Hepatic stellate cell (primary cell): ENCODE results near the gene SPEF2.

Source experiments
- DNase-seq: peaks from one replicate; pipeline ENCODE4 v3.0.0; 2011; ENCODE audit warnings: low spot score

SPEF2 gene

DNA sequence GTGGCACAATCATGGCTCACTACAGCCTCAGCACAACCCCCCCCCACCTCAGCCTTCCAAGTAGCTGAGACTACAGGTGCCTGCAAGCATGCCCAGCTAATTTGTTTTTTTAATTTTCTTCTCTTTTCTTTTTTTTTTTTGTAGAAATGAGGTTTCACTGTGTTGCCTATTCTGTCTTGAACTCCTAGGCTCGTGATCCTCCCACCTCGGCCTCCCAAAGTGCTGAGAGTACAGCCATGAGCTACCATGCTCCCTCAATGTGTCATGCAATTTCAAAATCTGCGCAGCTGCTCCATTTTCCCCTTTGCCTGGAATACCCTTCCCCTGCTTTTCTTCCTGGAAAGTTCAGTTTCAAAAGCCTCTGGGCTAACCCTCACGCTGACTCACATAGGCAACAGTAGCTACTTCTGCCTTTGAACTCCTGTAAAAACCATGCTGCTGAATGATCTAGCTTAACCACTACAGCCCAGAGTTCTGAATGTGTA is 168.0 kb downstream of the SPEF2 start:
- DNase-seq: no peak

GRCh38 chr5:35788724-35789123 is 171.1 kb downstream of the SPEF2 start:
- DNase-seq: no peak

- DNase-seq: peak; percentile 23
Measured at GRCh38 chr5:35789732-35790456, 172.2 kb downstream of the SPEF2 start.

DNA sequence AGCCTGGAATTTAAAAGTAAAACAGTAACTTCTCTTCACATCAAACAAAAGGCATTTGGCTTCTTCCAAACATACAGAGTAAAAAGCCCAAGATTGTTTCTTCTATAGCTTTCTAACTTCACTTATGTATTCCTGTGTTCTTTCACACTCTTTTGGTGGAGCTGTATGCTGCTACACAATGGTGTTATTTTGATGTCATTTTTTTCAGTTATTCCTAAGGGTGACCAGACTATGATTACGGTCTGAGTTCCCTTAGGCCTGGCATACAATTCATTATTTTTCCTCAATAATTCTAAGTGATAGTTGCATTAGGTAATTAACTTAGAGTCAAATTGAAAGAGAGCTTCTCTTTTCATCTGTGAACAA is 172.8 kb downstream of the SPEF2 start:
- DNase-seq: no peak

- no peak for DNase-seq
Measured at GRCh38 chr5:35794328-35794619, 176.6 kb downstream of the SPEF2 start.

- DNase-seq: no peak
Measured at GRCh38 chr5:35794684-35795375, 177.2 kb downstream of the SPEF2 start.

DNA sequence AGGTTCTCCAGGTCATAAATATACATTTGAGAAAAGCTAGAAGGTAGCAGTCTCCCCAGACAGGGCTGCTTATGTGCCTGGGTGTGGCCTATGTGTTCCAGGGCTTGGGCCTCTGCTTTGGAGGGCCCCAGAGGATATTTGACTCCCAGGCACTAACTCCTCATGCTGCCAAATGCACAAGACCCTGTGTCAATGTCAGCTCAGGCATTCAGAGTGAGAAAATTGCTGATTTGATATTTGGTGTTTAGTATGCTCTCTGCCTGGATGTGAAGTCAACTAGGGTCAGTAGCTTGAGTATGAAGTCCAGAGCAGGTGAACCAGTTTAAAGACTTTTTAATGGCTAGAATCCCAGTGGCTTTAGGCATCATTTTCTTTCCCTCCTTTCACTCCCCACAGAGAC is 181.5 kb downstream of the SPEF2 start:
- DNase-seq: no peak

GRCh38 chr5:35799753-35800152 is 182.1 kb downstream of the SPEF2 start:
- DNase-seq: no peak

GRCh38 chr5:35803191-35803651 is 185.6 kb downstream of the SPEF2 start:
- peak; percentile 51 for DNase-seq

GRCh38 chr5:35804201-35804653 is 186.6 kb downstream of the SPEF2 start:
- no peak for DNase-seq

- DNase-seq: no peak
Measured at GRCh38 chr5:35804841-35805240, 187.2 kb downstream of the SPEF2 start.

- DNase-seq: no peak
Measured at GRCh38 chr5:35810601-35811000, 192.9 kb downstream of the SPEF2 start.

GRCh38 chr5:35811108-35811741 is 193.6 kb downstream of the SPEF2 start:
- DNase-seq: no peak

DNA sequence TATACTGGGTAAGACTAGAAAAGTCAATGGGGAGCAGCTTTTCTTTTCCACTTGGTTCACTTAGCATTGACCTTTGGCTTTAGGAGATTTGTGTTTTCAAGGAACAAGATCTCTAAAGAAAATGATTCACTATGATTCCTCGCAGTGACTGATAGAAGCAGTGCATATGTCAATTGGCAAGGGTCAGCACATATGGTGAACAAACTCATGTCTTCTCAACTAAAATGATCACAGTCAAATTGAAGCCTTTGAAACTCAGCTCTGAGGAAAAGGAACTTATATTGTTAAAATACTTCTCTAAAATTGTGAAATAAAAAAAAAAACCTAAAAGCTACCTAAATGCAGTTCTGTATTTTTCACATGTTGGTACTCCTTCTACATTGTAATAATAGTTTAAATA is 195.9 kb downstream of the SPEF2 start:
- no peak for DNase-seq

DNA sequence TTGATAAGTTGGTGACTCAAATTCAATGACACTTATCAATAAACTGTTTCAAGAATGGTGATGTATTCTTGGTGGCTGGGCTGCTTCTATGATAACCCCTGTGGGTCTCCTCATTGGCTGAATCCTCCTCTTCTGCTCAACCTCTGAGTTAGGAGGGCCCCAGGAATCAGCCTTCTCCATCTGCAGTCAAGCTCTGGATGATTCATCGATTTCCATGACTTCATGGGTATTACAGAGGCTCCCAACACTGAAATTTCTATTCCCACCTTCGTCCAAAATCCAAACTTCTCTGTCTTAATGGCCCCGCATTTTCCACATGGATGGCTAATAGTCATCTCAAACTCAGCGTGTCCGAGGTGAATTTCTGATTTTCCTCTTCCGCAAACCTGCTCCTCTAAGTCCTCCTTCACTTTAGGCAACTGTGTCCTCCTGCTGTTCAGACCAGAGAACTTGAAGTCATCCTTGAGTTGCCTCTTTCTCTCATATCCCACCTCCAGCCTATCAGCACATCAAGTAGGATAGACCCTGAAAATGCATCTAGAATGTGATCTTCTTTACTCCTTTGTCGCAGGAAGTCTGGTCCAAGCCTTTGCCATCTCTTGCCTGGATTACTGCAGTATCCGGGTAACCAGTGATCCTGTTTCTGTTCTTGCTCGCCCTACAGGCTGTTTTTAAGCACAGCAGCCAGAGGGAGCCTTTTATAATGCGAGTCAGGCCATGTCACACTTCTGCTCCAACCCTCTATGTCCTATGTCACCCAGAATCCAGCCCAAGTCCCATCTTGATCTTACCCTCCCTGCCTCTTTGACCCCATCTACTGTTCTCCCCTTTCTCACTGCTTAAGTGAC is 197.7 kb downstream of the SPEF2 start:
- DNase-seq: no peak

DNA sequence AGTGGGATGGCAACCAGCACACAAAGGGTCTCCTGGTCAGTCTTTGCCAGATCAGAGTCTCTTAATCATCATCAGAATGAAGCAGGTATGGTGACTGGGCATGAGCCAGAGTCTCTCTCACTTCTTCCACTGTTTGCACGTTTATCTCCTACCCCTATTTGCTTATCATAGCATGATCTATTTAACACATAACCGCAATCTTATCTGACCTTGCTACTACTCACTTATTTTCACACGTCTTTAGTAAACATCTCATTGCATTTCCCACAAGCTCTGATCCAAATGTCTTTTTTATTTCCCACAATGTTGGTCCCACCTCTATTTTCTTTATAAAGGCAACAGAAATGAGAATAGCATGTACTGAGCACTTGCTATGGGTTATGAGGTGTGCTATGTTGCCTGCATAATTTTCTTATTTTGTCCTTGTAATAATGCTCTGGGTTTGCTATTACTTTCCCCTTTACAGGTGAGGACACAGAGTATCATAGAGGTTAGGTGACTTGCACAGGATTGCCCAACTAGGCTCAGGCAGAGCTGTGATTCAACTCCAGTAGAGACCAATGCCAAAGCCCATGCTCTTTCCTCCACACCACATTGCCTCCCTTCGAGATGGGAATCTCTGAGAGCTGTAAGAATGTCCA is 199.3 kb downstream of the SPEF2 start:
- DNase-seq: no peak

- DNase-seq: no peak
Measured at GRCh38 chr5:35819026-35819425, 201.4 kb downstream of the SPEF2 start.

- no peak for DNase-seq
Measured at GRCh38 chr5:35819668-35820067, 202.0 kb downstream of the SPEF2 start.

DNA sequence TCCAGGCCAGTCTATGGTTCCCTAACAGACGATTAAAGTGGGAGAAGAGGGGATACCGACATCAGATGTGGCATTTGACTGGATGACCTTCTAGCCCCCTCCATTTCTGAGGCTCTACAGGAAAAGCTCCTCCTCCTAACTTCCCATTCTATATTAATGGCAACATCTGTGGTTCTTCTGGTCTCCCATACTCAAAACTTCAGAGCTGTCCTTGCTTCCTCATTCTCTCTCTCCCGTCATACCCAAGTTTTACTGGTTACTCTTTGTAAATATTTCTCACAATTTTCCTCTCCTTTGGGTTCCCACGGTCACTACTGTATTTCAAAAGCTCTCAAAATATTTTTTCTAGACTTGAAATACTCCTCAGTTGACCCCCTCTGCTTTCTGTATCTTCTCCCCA is 203.1 kb downstream of the SPEF2 start:
- no peak for DNase-seq

DNA sequence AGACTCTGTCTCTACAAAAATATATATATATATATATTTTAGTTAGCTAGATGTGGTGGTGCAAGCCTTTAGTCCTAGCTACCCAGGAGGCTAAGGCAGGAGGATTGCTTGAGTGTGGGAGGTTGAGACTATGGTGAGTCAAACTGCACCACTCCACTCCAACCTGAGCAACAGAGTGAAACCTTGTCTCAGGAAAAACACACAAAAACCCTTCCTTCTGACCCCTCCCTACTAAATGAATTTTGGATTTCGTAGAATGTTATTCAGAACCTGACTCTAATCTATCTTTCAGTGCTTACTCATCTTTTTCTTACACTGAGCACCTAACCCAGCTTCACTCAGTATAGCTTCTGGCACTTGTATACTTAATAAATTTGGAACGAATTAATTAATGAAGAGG is 203.8 kb downstream of the SPEF2 start:
- no peak for DNase-seq

- DNase-seq: no peak
Measured at GRCh38 chr5:35822511-35822910, 204.8 kb downstream of the SPEF2 start.
